ENCODE measurements around the gene CKS2. TPM values are rescaled to one million over a fixed set of nuclear protein-coding genes. Genes with fewer than 3 reads are reported as not detected.

The CKS2 gene
- total and polyA plus RNA-seq, 2 of the 4 experiments (the other 2 are of a cell fraction), result 192 to 261 TPM

DNA sequence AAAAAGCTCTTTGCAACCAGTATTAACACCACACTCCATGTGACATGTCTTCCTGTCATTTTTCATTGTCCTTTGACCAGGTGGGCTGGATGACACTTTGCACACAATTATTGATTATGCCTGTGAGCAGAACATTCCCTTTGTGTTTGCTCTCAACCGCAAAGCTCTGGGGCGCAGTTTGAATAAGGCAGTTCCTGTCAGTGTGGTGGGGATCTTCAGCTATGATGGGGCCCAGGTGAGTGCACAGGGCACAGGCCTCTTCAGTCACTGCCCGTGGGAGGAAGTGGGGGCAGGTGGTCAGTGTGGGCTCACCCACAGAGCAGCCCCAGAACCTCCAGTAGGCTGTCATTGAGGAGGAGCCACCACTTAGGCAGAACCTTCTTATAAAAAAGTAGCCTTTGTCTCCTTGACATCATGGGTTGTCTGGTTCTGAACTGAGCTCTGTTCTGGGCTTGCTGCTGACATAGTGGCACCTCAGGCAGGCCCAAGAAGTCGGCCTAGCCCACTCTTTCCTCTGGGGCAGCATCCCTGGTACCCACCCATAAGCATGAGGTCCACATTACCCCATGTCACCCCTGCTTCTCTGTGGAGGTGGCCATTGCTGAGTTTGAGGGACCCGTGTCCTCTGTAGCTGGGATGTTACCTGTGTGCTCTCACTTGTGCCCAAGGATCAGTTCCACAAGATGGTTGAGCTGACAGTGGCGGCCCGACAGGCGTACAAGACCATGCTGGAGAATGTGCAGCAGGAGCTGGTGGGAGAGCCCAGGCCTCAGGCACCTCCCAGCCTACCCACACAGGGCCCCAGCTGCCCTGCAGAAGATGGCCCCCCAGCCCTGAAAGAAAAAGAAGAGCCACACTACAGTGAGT lies 46.6 kb downstream of the CKS2 start:
- Histone ChIP-seq H2BK15ac (ENCODE audit: low read depth, low read length) (no peak overlapping the region), H2AK9ac (replicated peaks; ENCODE audit: low read depth, low read length, poor library complexity) (no peak overlapping the region), H2BK20ac (ENCODE audit: low read depth, low read length) (no peak overlapping the region), H3K4ac (ENCODE audit: low read depth, low read length) (no peak overlapping the region), H2BK5ac (ENCODE audit: low read depth, low read length, poor library complexity, severe bottlenecking) (no peak overlapping the region), H3K9ac (ENCODE audit: low read depth, low read length) (no peak overlapping the region), H3K9me3 (ENCODE audit: control insufficient read depth, insufficient read depth, low read length) (no peaks in the 10 kb centered on the region), H4K5ac (ENCODE audit: low read depth, low read length) (no peak overlapping the region), H3K4me2 (ENCODE audit: low read depth, low read length) (no peak overlapping the region), H3K14ac (replicated peaks; ENCODE audit: low read depth, low read length) (no peak overlapping the region), H2AFZ (replicated peaks; ENCODE audit: low read length, poor library complexity) (no peak overlapping the region), H4K8ac (ENCODE audit: low read depth in 2 of 2, low read length in 2 of 2) (no peak overlapping the region), H3K79me1 (ENCODE audit: low read depth in 1 of 2, low read length in 2 of 2) (peaks cover 4 to 17% of the 10 kb centered on the region in 2 experiments; a peak in 3 of 4 replicates), H3K4me3 (ENCODE audit: insufficient read depth, low read depth, low read length) (no peak overlapping the region), H3K18ac (ENCODE audit: low read depth, low read length) (no peak overlapping the region), H3K56ac (ENCODE audit: extremely low read depth, insufficient read depth, low read length) (no peak overlapping the region), H4K91ac (ENCODE audit: insufficient read depth, low read depth, low read length) (no peak overlapping the region), H3K36me3 (ENCODE audit: control insufficient read depth, insufficient read depth, low read length) (peaks cover 62% of the 10 kb centered on the region), H3K9me1 (ENCODE audit: insufficient read depth, low read length) (peaks cover 3% of the 10 kb centered on the region; the same call in 1 of the 2 replicates), H4K20me1 (ENCODE audit: insufficient read depth, low read length) (no peaks in the 10 kb centered on the region; the same call in 1 of the 2 replicates), H3K23ac (ENCODE audit: low read depth, low read length) (no peak overlapping the region), H3K4me1 (ENCODE audit: control insufficient read depth, insufficient read depth, low read length) (no peaks in the 10 kb centered on the region; the same call in 1 of the 2 replicates), H2AK5ac (ENCODE audit: low read depth, low read length) (no peak overlapping the region), H3K27me3 (ENCODE audit: control insufficient read depth, insufficient read depth, low read length) (no peaks in the 10 kb centered on the region), H2BK120ac (ENCODE audit: low read depth, low read length) (no peak overlapping the region), H3K27ac (ENCODE audit: insufficient read depth, low read length) (no peak overlapping the region)
- in situ Hi-C loops (cut with MboI; ENCODE audit: low sequenced_read_pairs) (no loop called here), dilution Hi-C loops (cut with HindIII; ENCODE audit: low sequenced_read_pairs, unreplicated experiment) (no loop called here), intact Hi-C loops (cut with micrococcal nuclease) (no loop called here)
- no TSS peak for BruUV-seq (replicated peaks)
- POLR2A ChIA-PET (ENCODE audit: unreplicated experiment), result no interaction called here
- ATAC-seq (ENCODE audit: low read depth), result no peak
- no peak for DNase-seq
- WGBS, 2 experiments (ENCODE audit: extremely low coverage in 2 of 2, insufficient read length in 1 of 2), result 100% methylated on average over 1 of the region's 8 CpGs; no CpG with 5 or more reads in 1 of the 2 experiments
- TF ChIP-seq BHLHE40 (IDR thresholded peaks at IDR 0.05; ENCODE audit: low read depth, low read length) (no peak), SMC3 (IDR thresholded peaks at IDR 0.05; ENCODE audit: low read depth, low read length) (no peak), CEBPB (IDR thresholded peaks at IDR 0.05; ENCODE audit: low read depth, low read length) (no peak), RFX5 (IDR thresholded peaks at IDR 0.05; ENCODE audit: low read depth, low read length) (no peak)
- TF ChIP-seq, protein P1, sequence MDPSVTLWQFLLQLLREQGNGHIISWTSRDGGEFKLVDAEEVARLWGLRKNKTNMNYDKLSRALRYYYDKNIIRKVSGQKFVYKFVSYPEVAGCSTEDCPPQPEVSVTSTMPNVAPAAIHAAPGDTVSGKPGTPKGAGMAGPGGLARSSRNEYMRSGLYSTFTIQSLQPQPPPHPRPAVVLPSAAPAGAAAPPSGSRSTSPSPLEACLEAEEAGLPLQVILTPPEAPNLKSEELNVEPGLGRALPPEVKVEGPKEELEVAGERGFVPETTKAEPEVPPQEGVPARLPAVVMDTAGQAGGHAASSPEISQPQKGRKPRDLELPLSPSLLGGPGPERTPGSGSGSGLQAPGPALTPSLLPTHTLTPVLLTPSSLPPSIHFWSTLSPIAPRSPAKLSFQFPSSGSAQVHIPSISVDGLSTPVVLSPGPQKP (IDR thresholded peaks at IDR 0.05; ENCODE audit: borderline replicate concordance, low read depth, low read length), result no peak
- TF ChIP-seq, protein P2, sequence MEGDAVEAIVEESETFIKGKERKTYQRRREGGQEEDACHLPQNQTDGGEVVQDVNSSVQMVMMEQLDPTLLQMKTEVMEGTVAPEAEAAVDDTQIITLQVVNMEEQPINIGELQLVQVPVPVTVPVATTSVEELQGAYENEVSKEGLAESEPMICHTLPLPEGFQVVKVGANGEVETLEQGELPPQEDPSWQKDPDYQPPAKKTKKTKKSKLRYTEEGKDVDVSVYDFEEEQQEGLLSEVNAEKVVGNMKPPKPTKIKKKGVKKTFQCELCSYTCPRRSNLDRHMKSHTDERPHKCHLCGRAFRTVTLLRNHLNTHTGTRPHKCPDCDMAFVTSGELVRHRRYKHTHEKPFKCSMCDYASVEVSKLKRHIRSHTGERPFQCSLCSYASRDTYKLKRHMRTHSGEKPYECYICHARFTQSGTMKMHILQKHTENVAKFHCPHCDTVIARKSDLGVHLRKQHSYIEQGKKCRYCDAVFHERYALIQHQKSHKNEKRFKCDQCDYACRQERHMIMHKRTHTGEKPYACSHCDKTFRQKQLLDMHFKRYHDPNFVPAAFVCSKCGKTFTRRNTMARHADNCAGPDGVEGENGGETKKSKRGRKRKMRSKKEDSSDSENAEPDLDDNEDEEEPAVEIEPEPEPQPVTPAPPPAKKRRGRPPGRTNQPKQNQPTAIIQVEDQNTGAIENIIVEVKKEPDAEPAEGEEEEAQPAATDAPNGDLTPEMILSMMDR (conservative IDR thresholded peaks at IDR 0.05; ENCODE audit: low read depth, low read length), result no peak
- CTCF ChIA-PET, result no interaction called here

All from IMR-90 (cell line).